DOHH2 (cell line): ENCODE measurements around the gene ECE1.

Experiments used
- EZH2phosphoT487 ChIP-seq: fragments of 200-600 bp; sonication (generic); IDR thresholded peaks from 2 replicates; pipeline ENCODE4 v1.6.1; 2017; ENCODE audit warnings: borderline replicate concordance, mild to moderate bottlenecking, antibody characterized with exemption, low read length, moderate library complexity, mixed read lengths
- TF ChIP-seq, protein P1 (sequence below): fragments of 200-600 bp; sonication (generic); IDR thresholded peaks from one replicate; pipeline ENCODE4 v1.5.1; 2014; ENCODE audit warnings: antibody characterized with exemption, mild to moderate bottlenecking, low read depth, low read length; ENCODE audit not compliant: poor library complexity, severe bottlenecking

DNA sequence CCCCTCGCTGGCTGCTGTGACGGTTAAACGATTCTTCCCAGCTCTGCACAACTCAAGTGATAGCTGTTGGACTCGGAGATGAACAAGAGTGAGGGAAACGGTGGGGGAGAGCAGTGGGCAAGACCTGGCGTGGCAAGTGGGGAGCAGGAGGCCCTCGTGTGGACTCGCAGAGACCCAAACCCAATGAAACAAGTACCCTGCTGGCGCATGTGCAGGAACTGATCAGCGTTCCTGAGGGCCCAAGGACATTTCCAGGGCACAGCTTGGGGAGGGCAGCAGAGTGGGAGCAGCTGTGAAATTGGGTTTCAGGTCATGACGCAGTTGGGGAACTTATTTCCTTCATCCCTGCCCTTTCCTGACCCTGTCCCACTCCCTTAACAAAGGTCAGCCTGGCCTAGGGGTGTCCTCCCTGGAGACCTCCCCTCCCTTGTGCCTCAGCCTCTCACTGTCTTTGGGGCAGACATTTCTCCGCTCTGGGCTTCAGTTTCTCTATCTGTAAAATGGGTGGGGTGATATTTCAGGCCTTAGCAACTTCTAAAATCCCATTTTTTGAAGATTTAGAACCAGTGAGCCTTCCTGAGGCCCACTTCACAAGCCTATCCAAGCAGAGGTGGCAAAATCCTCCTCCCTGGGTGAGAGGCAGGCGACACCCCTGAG is 27.9 kb upstream of the ECE1 start:
- TF ChIP-seq, protein P1, sequence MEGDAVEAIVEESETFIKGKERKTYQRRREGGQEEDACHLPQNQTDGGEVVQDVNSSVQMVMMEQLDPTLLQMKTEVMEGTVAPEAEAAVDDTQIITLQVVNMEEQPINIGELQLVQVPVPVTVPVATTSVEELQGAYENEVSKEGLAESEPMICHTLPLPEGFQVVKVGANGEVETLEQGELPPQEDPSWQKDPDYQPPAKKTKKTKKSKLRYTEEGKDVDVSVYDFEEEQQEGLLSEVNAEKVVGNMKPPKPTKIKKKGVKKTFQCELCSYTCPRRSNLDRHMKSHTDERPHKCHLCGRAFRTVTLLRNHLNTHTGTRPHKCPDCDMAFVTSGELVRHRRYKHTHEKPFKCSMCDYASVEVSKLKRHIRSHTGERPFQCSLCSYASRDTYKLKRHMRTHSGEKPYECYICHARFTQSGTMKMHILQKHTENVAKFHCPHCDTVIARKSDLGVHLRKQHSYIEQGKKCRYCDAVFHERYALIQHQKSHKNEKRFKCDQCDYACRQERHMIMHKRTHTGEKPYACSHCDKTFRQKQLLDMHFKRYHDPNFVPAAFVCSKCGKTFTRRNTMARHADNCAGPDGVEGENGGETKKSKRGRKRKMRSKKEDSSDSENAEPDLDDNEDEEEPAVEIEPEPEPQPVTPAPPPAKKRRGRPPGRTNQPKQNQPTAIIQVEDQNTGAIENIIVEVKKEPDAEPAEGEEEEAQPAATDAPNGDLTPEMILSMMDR, result no peak
- TF ChIP-seq EZH2phosphoT487, result no peak
